Neural cell (in vitro differentiated cells): ENCODE data around the gene LY6G6D. TPM values are rescaled to one million over a fixed set of nuclear protein-coding genes. Genes with fewer than 3 reads are reported as not detected.

Experiments used
- H2AFZ ChIP-seq: fragments of 200-600, 300-800 bp; sonication (generic), shearing (Covaris generic); 2 replicates; pipeline ENCODE4 v1.6.0; 2014; ENCODE audit warnings: low read depth, mild to moderate bottlenecking, antibody characterized with exemption, low read length, moderate library complexity
- H3F3A ChIP-seq: fragments of 200-600 bp; shearing (Covaris generic); 2 replicates; pipeline ENCODE4 v1.6.1; 2016; ENCODE audit warnings: mild to moderate bottlenecking, moderate library complexity, mixed read lengths, antibody characterized with exemption, low read length; ENCODE audit not compliant: insufficient read depth, poor library complexity, severe bottlenecking
- H3K27ac ChIP-seq: fragments of 200-600, 300-800 bp; sonication (generic), shearing (Covaris generic); 2 replicates; pipeline ENCODE4 v1.5.1; 2014; ENCODE audit warnings: mild to moderate bottlenecking, low read length, moderate library complexity
- H3K27me3 ChIP-seq: fragments of 300-800, 200-600 bp; sonication (generic), shearing (Covaris generic); 2 replicates; pipeline ENCODE4 v1.6.0; 2014; ENCODE audit warnings: mild to moderate bottlenecking, low read depth, low read length, moderate library complexity; ENCODE audit not compliant: insufficient read depth
- H3K36me3 ChIP-seq: fragments of 300-800, 200-600 bp; sonication (generic), shearing (Covaris generic); 2 replicates; pipeline ENCODE4 v1.5.1; 2014; ENCODE audit warnings: mild to moderate bottlenecking, antibody characterized with exemption, low read length, moderate library complexity; ENCODE audit not compliant: insufficient read depth
- H3K4me2 ChIP-seq: fragments of 300-800, 200-600 bp; sonication (generic), shearing (Covaris generic); 2 replicates; pipeline ENCODE4 v1.6.0; 2014; ENCODE audit warnings: mild to moderate bottlenecking, low read length
- H3K4me3 ChIP-seq: fragments of 300-800, 200-600 bp; sonication (generic), shearing (Covaris generic); 2 replicates; pipeline ENCODE4 v1.5.1; 2014; ENCODE audit warnings: mild to moderate bottlenecking, low read length, moderate library complexity
- H3K79me2 ChIP-seq: fragments of 200-600 bp; shearing (Covaris generic); replicated peaks from 2 replicates; pipeline ENCODE4 v1.6.0; 2014; ENCODE audit warnings: mild to moderate bottlenecking, low read length, moderate library complexity; ENCODE audit not compliant: insufficient read depth
- H3K9ac ChIP-seq: fragments of 300-800, 200-600 bp; sonication (generic), shearing (Covaris generic); 2 replicates; pipeline ENCODE4 v1.6.1; 2016; ENCODE audit warnings: mild to moderate bottlenecking, low read length, mixed read lengths
- H3K9me2 ChIP-seq: fragments of 200-600 bp; shearing (Covaris generic); 2 replicates; pipeline ENCODE4 v1.6.1; 2016; ENCODE audit warnings: mild to moderate bottlenecking, low read length, mixed read lengths; ENCODE audit not compliant: insufficient read depth
- H3K9me3 ChIP-seq: fragments of 200-600, 300-800 bp; sonication (generic), shearing (Covaris generic); 2 replicates; pipeline ENCODE4 v1.6.1; 2016; ENCODE audit warnings: mild to moderate bottlenecking, mixed run types, low read length, moderate library complexity, mixed read lengths
- H4K20me1 ChIP-seq: fragments of 200-600 bp; shearing (Covaris generic); 2 replicates; pipeline ENCODE4 v1.6.1; 2016; ENCODE audit warnings: mild to moderate bottlenecking, mixed run types; ENCODE audit not compliant: insufficient read depth
- EP300 ChIP-seq: fragments of 450-650 bp; conservative IDR thresholded peaks from 2 replicates; pipeline ENCODE4 v1.6.1; 2014; ENCODE audit warnings: antibody characterized with exemption, mild to moderate bottlenecking, moderate library complexity; ENCODE audit not compliant: poor library complexity, severe bottlenecking
- EZH2 ChIP-seq: fragments of 200-600, 300-800 bp; shearing (Covaris generic), sonication (generic); IDR thresholded peaks from 2 replicates; pipeline ENCODE4 v1.6.1; 2014; ENCODE audit warnings: antibody characterized with exemption, low read length, borderline replicate concordance, mild to moderate bottlenecking; ENCODE audit not compliant: insufficient read depth, poor library complexity, severe bottlenecking
- MXI1 ChIP-seq: fragments of 450-650 bp; conservative IDR thresholded peaks from 2 replicates; pipeline ENCODE4 v1.6.1; 2014; ENCODE audit warnings: antibody characterized with exemption, mild to moderate bottlenecking; ENCODE audit not compliant: poor library complexity, severe bottlenecking
- POLR2AphosphoS5 ChIP-seq: IDR thresholded peaks from 2 replicates; pipeline ENCODE4 v1.6.1; 2012
- RAD21 ChIP-seq: fragments of 450-650 bp; conservative IDR thresholded peaks from 2 replicates; pipeline ENCODE4 v1.6.1; 2014; ENCODE audit warnings: antibody characterized with exemption, mild to moderate bottlenecking, moderate library complexity
- SMC3 ChIP-seq: fragments of 450-650 bp; conservative IDR thresholded peaks from 2 replicates; pipeline ENCODE4 v1.6.1; 2014; ENCODE audit warnings: antibody characterized with exemption, mild to moderate bottlenecking, moderate library complexity; ENCODE audit not compliant: poor library complexity
- TAF1 ChIP-seq: IDR thresholded peaks from 2 replicates; pipeline ENCODE4 v1.6.1; 2012; ENCODE audit warnings: low read depth
- polyA plus RNA-seq: library from polyadenylated mRNA; depleted of rRNA; stranded (reverse); fragments of >200 nt; gene quantifications from 2 replicates; pipeline ENCODE4 v1.2.3, GENCODE V29; 2014
- TF ChIP-seq, protein P1 (sequence below): fragments of 450-650 bp; IDR thresholded peaks from 2 replicates; pipeline ENCODE4 v1.5.1; 2014; ENCODE audit warnings: antibody characterized with exemption, mild to moderate bottlenecking, moderate library complexity; ENCODE audit not compliant: poor library complexity, severe bottlenecking
- TF ChIP-seq, protein P2 (sequence below): IDR thresholded peaks from 2 replicates; pipeline ENCODE4 v1.6.1; 2012; ENCODE audit warnings: borderline replicate concordance

LY6G6D gene
- polyA plus RNA-seq, 1 donor from 2014 or later: not detected

DNA sequence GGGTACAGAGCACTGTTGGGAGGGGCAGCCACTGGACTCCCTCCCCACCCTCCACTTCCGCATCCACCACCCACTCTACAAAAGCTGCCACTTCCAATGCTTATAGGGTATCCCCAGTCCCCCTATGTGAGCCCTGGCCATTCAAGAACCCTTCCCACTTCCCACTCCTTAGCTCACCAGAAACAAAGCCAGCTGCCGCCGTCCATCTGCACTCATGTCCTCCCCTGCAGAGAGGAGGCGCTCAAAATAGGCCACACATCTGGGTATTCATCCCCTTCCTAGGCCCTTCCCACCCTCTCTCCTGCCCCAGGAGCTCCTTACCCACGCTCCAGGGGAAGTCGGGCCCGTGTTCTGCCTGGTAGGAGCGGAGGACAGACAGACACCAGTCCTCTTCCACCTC, 27.8 kb upstream of the LY6G6D start:
- no peaks in the 10 kb centered on the region for H4K20me1 ChIP-seq
- H3K27me3 ChIP-seq: no peaks in the 10 kb centered on the region
- H3K79me2 ChIP-seq: no peaks in the 10 kb centered on the region
- H3K36me3 ChIP-seq: peaks cover 4% of the 10 kb centered on the region
- H3K4me3 ChIP-seq: no peak overlapping the region
- no peak for TF ChIP-seq TAF1
- TF ChIP-seq EP300: no peak
- TF ChIP-seq, protein P1, sequence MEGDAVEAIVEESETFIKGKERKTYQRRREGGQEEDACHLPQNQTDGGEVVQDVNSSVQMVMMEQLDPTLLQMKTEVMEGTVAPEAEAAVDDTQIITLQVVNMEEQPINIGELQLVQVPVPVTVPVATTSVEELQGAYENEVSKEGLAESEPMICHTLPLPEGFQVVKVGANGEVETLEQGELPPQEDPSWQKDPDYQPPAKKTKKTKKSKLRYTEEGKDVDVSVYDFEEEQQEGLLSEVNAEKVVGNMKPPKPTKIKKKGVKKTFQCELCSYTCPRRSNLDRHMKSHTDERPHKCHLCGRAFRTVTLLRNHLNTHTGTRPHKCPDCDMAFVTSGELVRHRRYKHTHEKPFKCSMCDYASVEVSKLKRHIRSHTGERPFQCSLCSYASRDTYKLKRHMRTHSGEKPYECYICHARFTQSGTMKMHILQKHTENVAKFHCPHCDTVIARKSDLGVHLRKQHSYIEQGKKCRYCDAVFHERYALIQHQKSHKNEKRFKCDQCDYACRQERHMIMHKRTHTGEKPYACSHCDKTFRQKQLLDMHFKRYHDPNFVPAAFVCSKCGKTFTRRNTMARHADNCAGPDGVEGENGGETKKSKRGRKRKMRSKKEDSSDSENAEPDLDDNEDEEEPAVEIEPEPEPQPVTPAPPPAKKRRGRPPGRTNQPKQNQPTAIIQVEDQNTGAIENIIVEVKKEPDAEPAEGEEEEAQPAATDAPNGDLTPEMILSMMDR: no peak
- no peak for TF ChIP-seq MXI1
- TF ChIP-seq EZH2: no peak
- no peak for TF ChIP-seq SMC3
- TF ChIP-seq, protein P2, sequence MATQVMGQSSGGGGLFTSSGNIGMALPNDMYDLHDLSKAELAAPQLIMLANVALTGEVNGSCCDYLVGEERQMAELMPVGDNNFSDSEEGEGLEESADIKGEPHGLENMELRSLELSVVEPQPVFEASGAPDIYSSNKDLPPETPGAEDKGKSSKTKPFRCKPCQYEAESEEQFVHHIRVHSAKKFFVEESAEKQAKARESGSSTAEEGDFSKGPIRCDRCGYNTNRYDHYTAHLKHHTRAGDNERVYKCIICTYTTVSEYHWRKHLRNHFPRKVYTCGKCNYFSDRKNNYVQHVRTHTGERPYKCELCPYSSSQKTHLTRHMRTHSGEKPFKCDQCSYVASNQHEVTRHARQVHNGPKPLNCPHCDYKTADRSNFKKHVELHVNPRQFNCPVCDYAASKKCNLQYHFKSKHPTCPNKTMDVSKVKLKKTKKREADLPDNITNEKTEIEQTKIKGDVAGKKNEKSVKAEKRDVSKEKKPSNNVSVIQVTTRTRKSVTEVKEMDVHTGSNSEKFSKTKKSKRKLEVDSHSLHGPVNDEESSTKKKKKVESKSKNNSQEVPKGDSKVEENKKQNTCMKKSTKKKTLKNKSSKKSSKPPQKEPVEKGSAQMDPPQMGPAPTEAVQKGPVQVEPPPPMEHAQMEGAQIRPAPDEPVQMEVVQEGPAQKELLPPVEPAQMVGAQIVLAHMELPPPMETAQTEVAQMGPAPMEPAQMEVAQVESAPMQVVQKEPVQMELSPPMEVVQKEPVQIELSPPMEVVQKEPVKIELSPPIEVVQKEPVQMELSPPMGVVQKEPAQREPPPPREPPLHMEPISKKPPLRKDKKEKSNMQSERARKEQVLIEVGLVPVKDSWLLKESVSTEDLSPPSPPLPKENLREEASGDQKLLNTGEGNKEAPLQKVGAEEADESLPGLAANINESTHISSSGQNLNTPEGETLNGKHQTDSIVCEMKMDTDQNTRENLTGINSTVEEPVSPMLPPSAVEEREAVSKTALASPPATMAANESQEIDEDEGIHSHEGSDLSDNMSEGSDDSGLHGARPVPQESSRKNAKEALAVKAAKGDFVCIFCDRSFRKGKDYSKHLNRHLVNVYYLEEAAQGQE: no peak
- TF ChIP-seq POLR2AphosphoS5: no peak
- TF ChIP-seq RAD21: no peak
- no peaks in the 10 kb centered on the region for H3F3A ChIP-seq
- H3K9me2 ChIP-seq: no peaks in the 10 kb centered on the region
- H3K9ac ChIP-seq: no peak overlapping the region
- no peaks in the 10 kb centered on the region for H3K9me3 ChIP-seq
- no peak overlapping the region for H3K4me2 ChIP-seq
- H3K27ac ChIP-seq: no peak overlapping the region
- H2AFZ ChIP-seq: no peak overlapping the region

DNA sequence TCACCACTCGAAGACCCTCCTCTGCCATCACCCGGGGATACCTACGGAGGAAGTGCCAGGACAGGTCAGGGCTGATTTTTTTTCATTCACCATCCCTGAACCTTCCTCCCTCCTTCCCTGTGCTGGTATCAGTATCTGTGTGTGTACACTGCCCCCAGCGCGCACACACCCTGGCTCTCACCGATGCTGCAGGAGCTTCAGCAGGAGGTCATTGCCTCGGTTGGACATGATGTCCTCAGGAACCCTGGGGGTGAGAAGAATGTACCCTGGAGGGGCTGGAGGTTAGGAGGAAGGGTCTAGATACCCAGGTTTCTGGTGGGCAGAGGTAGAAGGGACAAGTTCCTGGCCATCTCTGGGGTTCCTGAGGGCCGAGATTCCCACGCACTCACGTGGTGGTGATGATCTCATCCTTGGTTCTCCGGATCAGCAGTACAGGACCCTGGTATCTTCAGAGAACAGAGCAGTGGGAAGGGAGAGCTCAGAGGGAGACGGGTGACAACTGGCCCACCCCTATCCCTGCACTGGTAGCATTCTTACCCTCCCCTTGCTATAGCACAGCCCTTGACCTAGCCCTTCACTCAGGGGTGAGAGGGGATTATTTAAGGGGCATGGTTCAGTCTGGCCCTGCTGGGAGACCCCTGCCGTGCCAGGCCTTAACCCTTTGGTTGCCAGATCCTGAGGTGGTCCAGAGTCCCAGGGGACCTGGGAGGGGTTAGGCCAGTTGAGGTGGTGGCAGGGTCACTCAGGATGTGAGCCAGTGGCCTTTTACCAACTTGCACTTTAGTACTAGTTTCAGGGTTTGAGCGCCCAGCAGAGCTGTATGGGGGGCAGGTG, 27.1 kb upstream of the LY6G6D start:
- Histone ChIP-seq H3K27me3 (no peaks in the 10 kb centered on the region), H3K4me2 (no peak overlapping the region), H3F3A (no peaks in the 10 kb centered on the region), H3K9me3 (no peaks in the 10 kb centered on the region), H3K4me3 (no peak overlapping the region), H3K79me2 (no peaks in the 10 kb centered on the region), H3K36me3 (peaks cover 4% of the 10 kb centered on the region), H3K9ac (no peak overlapping the region), H2AFZ (no peak overlapping the region), H3K9me2 (no peaks in the 10 kb centered on the region), H4K20me1 (no peaks in the 10 kb centered on the region), H3K27ac (no peak overlapping the region)
- TF ChIP-seq EZH2: no peak
- TF ChIP-seq POLR2AphosphoS5: no peak
- TF ChIP-seq RAD21: no peak
- TF ChIP-seq, protein P2: no peak
- no peak for TF ChIP-seq TAF1
- no peak for TF ChIP-seq SMC3
- no peak for TF ChIP-seq EP300
- TF ChIP-seq, protein P1: no peak
- TF ChIP-seq MXI1: no peak
